Inferior parietal cortex (tissue), 1 donor: ENCODE measurements around the gene SESTD1.
"Not testable (repeated sequence)": the region's sequence is repeated elsewhere in the genome, so short reads cannot be mapped to it uniquely, and the experiment has no call there.

Experiments used
- DNase-seq: peaks from one replicate; pipeline ENCODE4 v3.0.0-alpha.2; 2016; ENCODE audit errors: extremely low spot score

The SESTD1 gene

GRCh38 chr2:179106676-179107428 is 157.8 kb downstream of the SESTD1 start:
- DNase-seq, result peak; percentile 90

GRCh38 chr2:179106342-179106675 is 158.3 kb downstream of the SESTD1 start:
- no peak for DNase-seq

- DNase-seq, result no peak
These were observed 159.9 kb downstream of the SESTD1 start for GRCh38 chr2:179104736-179105135.

GRCh38 chr2:179098080-179098689 is 166.4 kb downstream of the SESTD1 start:
- no peak for DNase-seq

GRCh38 chr2:179097131-179097530 is 167.5 kb downstream of the SESTD1 start:
- no peak for DNase-seq

GRCh38 chr2:179096090-179096489 is 168.5 kb downstream of the SESTD1 start:
- DNase-seq, result no peak

GRCh38 chr2:179092912-179093311 is 171.7 kb downstream of the SESTD1 start:
- DNase-seq, result not testable (repeated sequence)

- no peak for DNase-seq
These were observed 181.9 kb downstream of the SESTD1 start for GRCh38 chr2:179082697-179083096.

GRCh38 chr2:179081954-179082353 is 182.7 kb downstream of the SESTD1 start:
- DNase-seq, result no peak

GRCh38 chr2:179072527-179072926 is 192.1 kb downstream of the SESTD1 start:
- DNase-seq, result no peak

GRCh38 chr2:179071810-179072355 is 192.7 kb downstream of the SESTD1 start:
- DNase-seq, result no peak

GRCh38 chr2:179070895-179071294 is 193.7 kb downstream of the SESTD1 start:
- no peak for DNase-seq

GRCh38 chr2:179069685-179070084 is 194.9 kb downstream of the SESTD1 start:
- no peak for DNase-seq

GRCh38 chr2:179068991-179069643 is 195.5 kb downstream of the SESTD1 start:
- DNase-seq, result no peak

GRCh38 chr2:179059026-179059700 is 205.5 kb downstream of the SESTD1 start:
- no peak for DNase-seq

- no peak for DNase-seq
These were observed 206.9 kb downstream of the SESTD1 start for GRCh38 chr2:179057737-179058136.

- DNase-seq, result not testable (repeated sequence)
These were observed 211.1 kb downstream of the SESTD1 start for GRCh38 chr2:179053568-179053967.
